ENCODE results near the gene NDUFA1.
"Not testable (repeated sequence)": the region's sequence is repeated elsewhere in the genome, so short reads cannot be mapped to it uniquely, and the experiment has no call there.

The NDUFA1 gene

GRCh38 chrX:119916310-119916709 is 44.7 kb downstream of the NDUFA1 start:
- DNase-seq: no peak

GRCh38 chrX:119917877-119918276 is 46.2 kb downstream of the NDUFA1 start:
- DNase-seq: no peak

GRCh38 chrX:119919835-119920585 is 48.4 kb downstream of the NDUFA1 start:
- DNase-seq: no peak

- DNase-seq: not testable (repeated sequence)
Observed at GRCh38 chrX:119922391-119922790, 50.8 kb downstream of the NDUFA1 start.

Data from activated CD4-positive, alpha-beta T cell treated with anti-CD3 and anti-CD28 coated beads, Interleukin-2, Interleukin-6, amounts not matched to agents 100 ng/mL and 50 ng/mL, durations not matched to agents 16 hours and 8 hours (primary cell).